K562 (cell line): ENCODE results near the gene FSD1L. TPM values are rescaled to one million over a fixed set of nuclear protein-coding genes. Genes with fewer than 3 reads are reported as not detected.

Experiments used
- ATAC-seq: fragments of 200-7000 bp; cut with Tn5 transposase; 3 replicates; pipeline ENCODE4 v1.9.1; 2020; ENCODE audit warnings: moderate library complexity
- BruUV-seq: library from RNA; stranded (reverse); fragments of 400-500 nt; replicated peaks from 2 replicates; lab custom pipeline; 2021; lab: Mats Ljungman, UMichigan
- CTCF ChIA-PET: fragments of 300-600 bp; formaldehyde crosslinking; extraction: SDS; loops from one replicate; lab custom pipeline; 2021; ENCODE audit warnings: low intra/inter-chr PET ratio; lab: Yijun Ruan, JAX
- POLR2A ChIA-PET: fragments of 300-600, 350-650 bp; sonication (Branson Sonifier 250); formaldehyde crosslinking; extraction: SDS; loops from one replicate; lab custom pipeline; 2021; ENCODE audit warnings: antibody characterized with exemption, inconsistent platforms; lab: Yijun Ruan, JAX
- DNase-seq, 4 experiments: peaks; one replicate each; pipeline versions ENCODE4 v3.0.0 to v3.0.0-alpha.2; 2011 to 2018; ENCODE audit warnings: low spot score in 3 of 4, mixed read lengths in 3 of 4; ENCODE audit errors: extremely low read depth in 1 of 4
- FAIRE-seq: peaks from 2 replicates; lab custom pipeline; 2011; peaks lifted over from hg19 to GRCh38; lab: Jason Lieb, UNC
- H2AFZ ChIP-seq: 2 replicates; pipeline ENCODE4 v1.6.0; 2011; ENCODE audit warnings: low read depth, low read length, control low read depth, inconsistent platforms
- H3K27ac ChIP-seq: fragments of 200-600 bp; 3 replicates; pipeline ENCODE4 v1.8.0; 2011; ENCODE audit warnings: low read depth, mild to moderate bottlenecking, control low read depth, inconsistent platforms, low read length, moderate library complexity, mixed read lengths; ENCODE audit errors: extremely low read depth
- H3K27me3 ChIP-seq, 2 experiments: fragments of 300-600 bp in 1 of 2; 2 replicates in 1 of 2; 3 replicates in 1 of 2; pipeline versions ENCODE4 v1.6.0 to v1.8.0; 2011; ENCODE audit warnings: inconsistent platforms in 2 of 2, low read length in 2 of 2, mild to moderate bottlenecking in 1 of 2, mixed read lengths in 1 of 2, moderate library complexity in 1 of 2; ENCODE audit not compliant: control insufficient read depth in 2 of 2, insufficient read depth in 2 of 2
- H3K36me3 ChIP-seq: fragments of 300-600 bp; 3 replicates; pipeline ENCODE4 v1.8.0; 2011; ENCODE audit warnings: mild to moderate bottlenecking, low read length, inconsistent platforms; ENCODE audit not compliant: control insufficient read depth, insufficient read depth
- H3K4me1 ChIP-seq, 2 experiments: fragments of 200-600 bp in 1 of 2; replicated peaks in 1 of 2; 2 replicates in 1 of 2; 3 replicates in 1 of 2; pipeline versions ENCODE4 v1.5.1 to v1.8.0; 2011; ENCODE audit warnings: inconsistent platforms in 2 of 2, low read length in 2 of 2, mild to moderate bottlenecking in 1 of 2, mixed read lengths in 1 of 2, moderate library complexity in 1 of 2; ENCODE audit not compliant: control insufficient read depth in 2 of 2, insufficient read depth in 2 of 2
- H3K4me2 ChIP-seq: 2 replicates; pipeline ENCODE4 v1.6.1; 2011; ENCODE audit warnings: low read length, control low read depth, inconsistent platforms, mixed read lengths; ENCODE audit not compliant: insufficient read depth
- H3K4me3 ChIP-seq: fragments of 200-600 bp; sonication (generic), shearing (Covaris generic); 2 replicates; pipeline ENCODE4 v1.5.1; 2016; ENCODE audit warnings: control low read depth, inconsistent platforms
- H3K79me2 ChIP-seq: fragments of 200-600 bp; 3 replicates; pipeline ENCODE4 v1.8.0; 2011; ENCODE audit warnings: low read length, inconsistent platforms; ENCODE audit not compliant: control insufficient read depth, insufficient read depth
- H3K9ac ChIP-seq, 2 experiments: 2 replicates each; pipeline versions ENCODE4 v1.6.0 to v1.6.1; 2011; ENCODE audit warnings: low read depth in 2 of 2, low read length in 2 of 2, control low read depth in 1 of 2, inconsistent platforms in 1 of 2, mild to moderate bottlenecking in 1 of 2, mixed read lengths in 1 of 2; ENCODE audit not compliant: insufficient read depth in 1 of 2
- H3K9me1 ChIP-seq: one replicate; pipeline ENCODE4 v1.6.0; 2011; ENCODE audit warnings: inconsistent platforms, mild to moderate bottlenecking, low read length, moderate library complexity; ENCODE audit not compliant: control insufficient read depth, insufficient read depth
- H3K9me3 ChIP-seq: replicated peaks from 2 replicates; pipeline ENCODE4 v1.5.1; 2011; ENCODE audit warnings: low read depth, low read length, inconsistent platforms; ENCODE audit not compliant: control insufficient read depth, insufficient read depth
- H4K20me1 ChIP-seq: replicated peaks from 2 replicates; pipeline ENCODE4 v1.6.1; 2011; ENCODE audit warnings: low read length, inconsistent platforms, mixed read lengths; ENCODE audit not compliant: control insufficient read depth, insufficient read depth
- ARID2 ChIP-seq: fragments of 450-650 bp; IDR thresholded peaks from 2 replicates; pipeline ENCODE4 v1.6.1; 2017; ENCODE audit warnings: antibody characterized with exemption, mild to moderate bottlenecking
- HEY1 ChIP-seq: fragments of 250-450 bp; sonication (Bioruptor Pico); IDR thresholded peaks from 2 replicates; pipeline ENCODE4 v1.5.0; 2020; ENCODE audit warnings: mild to moderate bottlenecking, moderate library complexity, borderline replicate concordance
- MLX ChIP-seq, 2 experiments: fragments of 450-650 bp in 1 of 2; sonication (generic) in 1 of 2; formaldehyde crosslinking; conservative IDR thresholded peaks; 2 replicates each; pipeline versions ENCODE4 v1.4.0 to v1.8.1; 2020 to 2022; ENCODE audit warnings: mild to moderate bottlenecking in 1 of 2, missing genetic modification reagents in 1 of 2
- PTBP1 ChIP-seq: fragments of 200-400 bp; formaldehyde crosslinking; IDR thresholded peaks from 2 replicates; pipeline ENCODE4 v1.6.1; 2017; ENCODE audit warnings: low read depth, low read length
- RREB1 ChIP-seq: fragments of 250-450 bp; sonication (Bioruptor Pico); IDR thresholded peaks from 2 replicates; pipeline ENCODE4 v1.4.0; 2020
- SP2 ChIP-seq: IDR thresholded peaks from 2 replicates; pipeline ENCODE4 v1.6.1; 2011; ENCODE audit warnings: mild to moderate bottlenecking, low read depth, low read length, moderate library complexity; ENCODE audit not compliant: poor library complexity, severe bottlenecking; ENCODE audit errors: extremely low read depth
- TFAM ChIP-seq: fragments of 250-450 bp; sonication (Bioruptor Pico); conservative IDR thresholded peaks from 2 replicates; pipeline ENCODE4 v1.5.0; 2021; ENCODE audit warnings: mild to moderate bottlenecking, moderate library complexity
- TGIF2 ChIP-seq: sonication (generic); formaldehyde crosslinking; IDR thresholded peaks from 2 replicates; pipeline ENCODE4 v1.8.1; 2022; ENCODE audit warnings: mild to moderate bottlenecking, missing genetic modification reagents, moderate library complexity
- U2AF2 ChIP-seq: fragments of 200-400 bp; formaldehyde crosslinking; optimal IDR thresholded peaks from 2 replicates; pipeline ENCODE3; 2017; ENCODE audit warnings: low read depth, mild to moderate bottlenecking, low read length
- ZNF431 ChIP-seq: sonication (generic); formaldehyde crosslinking; IDR thresholded peaks from 2 replicates; pipeline ENCODE4 v1.8.0; 2022; ENCODE audit warnings: mild to moderate bottlenecking, missing genetic modification reagents
- ZNF445 ChIP-seq: fragments of 250-450 bp; sonication (Bioruptor Pico); IDR thresholded peaks from 2 replicates; pipeline ENCODE4 v1.4.0; 2020; ENCODE audit warnings: low read depth, mild to moderate bottlenecking, moderate library complexity
- ZNF639 ChIP-seq, 2 experiments: fragments of 200-800 bp in 1 of 2; sonication (Bioruptor generic) in 1 of 2; sonication (generic) in 1 of 2; formaldehyde crosslinking in 1 of 2; IDR thresholded peaks in 1 of 2; conservative IDR thresholded peaks in 1 of 2; 2 replicates each; pipeline versions ENCODE4 v1.5.0 to v1.6.1; 2016 to 2020; ENCODE audit warnings: missing compliant biosample characterization in 1 of 2, missing genetic modification characterization in 1 of 2, missing genetic modification reagents in 1 of 2
- ZNF695 ChIP-seq: fragments of 450-650 bp; formaldehyde crosslinking; IDR thresholded peaks from 2 replicates; pipeline ENCODE4 v1.4.0; 2020; ENCODE audit warnings: mild to moderate bottlenecking, moderate library complexity
- WGBS: fragments of 100-300 bp; shearing (Covaris generic); methylation state at CpG from one replicate; pipeline ENCODE4 v1.1.6; 2016; ENCODE audit warnings: low coverage, mixed read lengths; ENCODE audit not compliant: insufficient coverage; ENCODE audit errors: missing lambda C conversion rate; 5-methylcytosine and 5-hydroxymethylcytosine counted together
- in situ Hi-C: fragments of 300-500 bp; cut with MboI; formaldehyde crosslinking; loops from 4 replicates; pipeline ENCODE4 v1.15.0; 2018; ENCODE audit warnings: inconsistent platforms, mixed read lengths
- intact Hi-C: fragments of 100-400 bp; cut with micrococcal nuclease; formaldehyde crosslinking; loops from 2 replicates; pipeline ENCODE4 v1.14.2; 2022
- polyA plus RNA-seq, 8 experiments: library from polyadenylated mRNA; depleted of rRNA in 4 of 8; stranded (reverse) in 5 of 8; unstranded in 3 of 8; fragments of >200 nt; fragmentation: Nextera tagmentation in 2 of 8; fragmentation: Illumina TruSeq in 1 of 8; extraction: Ambion mirVana in 2 of 8; extraction: Trizol in 1 of 8; gene quantifications; 2 replicates each; pipeline versions ENCODE4 v1.2.1 to v1.2.3, GENCODE V29; 2011 to 2014; ENCODE audit warnings: inconsistent platforms in 1 of 8, missing spikeins in 1 of 8
- total RNA-seq, 7 experiments: library from RNA; depleted of rRNA in 6 of 7; stranded (reverse); fragments of >200 nt in 6 of 7; fragmentation: Illumina TruSeq in 2 of 7; extraction: Trizol in 2 of 7; gene quantifications; 2 replicates each; pipeline versions ENCODE4 v1.2.1 to v1.2.3, GENCODE V29; 2011 to 2021; ENCODE audit warnings: low replicate concordance in 1 of 7

The FSD1L gene
- total and polyA plus RNA-seq, 9 of the 15 experiments (the other 6 are each of a cell fraction or from before 2014, with no cell fraction given), result 0.95 to 4.2 (median 2.1) TPM

GRCh38 chr9:105541838-105542237 is 94.0 kb downstream of the FSD1L start:
- Histone ChIP-seq H3K79me2 (no peaks in the 10 kb centered on the region), H2AFZ (no peak overlapping the region), H3K27me3 (no peaks in the 10 kb centered on the region), H3K4me3 (no peak overlapping the region), H3K4me1 (no peaks in the 10 kb centered on the region), H3K9ac (no peak overlapping the region), H3K36me3 (no peaks in the 10 kb centered on the region), H3K9me3 (no peaks in the 10 kb centered on the region), H3K4me2 (no peak overlapping the region), H3K27ac (no peak overlapping the region), H3K9me1 (no peaks in the 10 kb centered on the region), H4K20me1 (no peaks in the 10 kb centered on the region)
- BruUV-seq, result no TSS peak
- CTCF ChIA-PET, result no interaction called here
- WGBS, result 84% methylated on average over 3 of the region's 3 CpGs
- POLR2A ChIA-PET, result no interaction called here
- intact Hi-C loops (no loop called here), in situ Hi-C loops (no loop called here)
- FAIRE-seq (no peak), DNase-seq (no peak), ATAC-seq (no peak)
- no peak for TF ChIP-seq ZNF445 (CRISPR knock-in tag)
- TF ChIP-seq ZNF639 (CRISPR knock-in tag; conservative IDR thresholded peaks at IDR 0.05 in 1 of 2, IDR thresholded peaks at IDR 0.05 in 1 of 2), result no peak
- TF ChIP-seq TGIF2 (CRISPR knock-in tag), result no peak
- no peak for TF ChIP-seq MLX (CRISPR knock-in tag; conservative IDR thresholded peaks at IDR 0.05)
- no peak for TF ChIP-seq ARID2
- TF ChIP-seq PTBP1, result no peak
- TF ChIP-seq SP2, result no peak
- TF ChIP-seq RREB1, result no peak
- no peak for TF ChIP-seq HEY1
- TF ChIP-seq U2AF2, result no peak
- TF ChIP-seq ZNF695 (CRISPR knock-in tag), result no peak
- no peak for TF ChIP-seq TFAM (CRISPR knock-in tag)
- no peak for TF ChIP-seq ZNF431 (CRISPR knock-in tag)
